GM19468 (cell line): ENCODE data around the gene HAGH.

Experiments
- ATAC-seq: cut with Tn5 transposase; IDR thresholded peaks from one replicate; pipeline ENCODE4 v1.9.1; 2021; ENCODE audit warnings: mild to moderate bottlenecking, moderate library complexity, moderate number of reproducible peaks; ENCODE audit not compliant: unreplicated experiment; ENCODE audit errors: extremely low read depth

HAGH gene

GRCh38 chr16:1832838-1833454, 6.3 kb upstream of the HAGH start:
- ATAC-seq: no peak

- ATAC-seq: no peak
These were observed 4.8 kb upstream of the HAGH start for GRCh38 chr16:1831186-1832075.

- ATAC-seq: no peak
These were observed 3.6 kb upstream of the HAGH start for GRCh38 chr16:1830213-1830612.

- ATAC-seq: no peak
These were observed 2.2 kb upstream of the HAGH start for GRCh38 chr16:1828645-1829410.

GRCh38 chr16:1825864-1826690, 548 bp downstream of the HAGH start:
- no peak for ATAC-seq

- ATAC-seq: no peak
These were observed 1.2 kb downstream of the HAGH start for GRCh38 chr16:1825381-1825863.

- no peak for ATAC-seq
These were observed 2.8 kb downstream of the HAGH start for GRCh38 chr16:1823821-1824220.

- no peak for ATAC-seq
These were observed 3.8 kb downstream of the HAGH start for GRCh38 chr16:1822801-1823200.

GRCh38 chr16:1821861-1822611, 4.6 kb downstream of the HAGH start:
- ATAC-seq: no peak

- no peak for ATAC-seq
These were observed 5.7 kb downstream of the HAGH start for GRCh38 chr16:1820946-1821290.

- ATAC-seq: no peak
These were observed 6.3 kb downstream of the HAGH start for GRCh38 chr16:1820096-1820945.

- no peak for ATAC-seq
These were observed 7.0 kb downstream of the HAGH start for GRCh38 chr16:1819611-1820010.

GRCh38 chr16:1818873-1819525, 7.6 kb downstream of the HAGH start:
- no peak for ATAC-seq

- ATAC-seq: no peak
These were observed 8.3 kb downstream of the HAGH start for GRCh38 chr16:1818204-1818872.

GRCh38 chr16:1817716-1818115, 8.9 kb downstream of the HAGH start:
- no peak for ATAC-seq

GRCh38 chr16:1817276-1817589, 9.4 kb downstream of the HAGH start:
- no peak for ATAC-seq

- no peak for ATAC-seq
These were observed 10.0 kb downstream of the HAGH start for GRCh38 chr16:1816396-1817275.
